HG03575 (cell line): ENCODE measurements around the gene TCF4.

Experiments
- ATAC-seq: cut with Tn5 transposase; IDR thresholded peaks from one replicate; pipeline ENCODE4 v1.9.1; 2021; ENCODE audit not compliant: unreplicated experiment, insufficient number of reproducible peaks, low FRiP score; ENCODE audit errors: extremely low read depth

TCF4 gene

DNA sequence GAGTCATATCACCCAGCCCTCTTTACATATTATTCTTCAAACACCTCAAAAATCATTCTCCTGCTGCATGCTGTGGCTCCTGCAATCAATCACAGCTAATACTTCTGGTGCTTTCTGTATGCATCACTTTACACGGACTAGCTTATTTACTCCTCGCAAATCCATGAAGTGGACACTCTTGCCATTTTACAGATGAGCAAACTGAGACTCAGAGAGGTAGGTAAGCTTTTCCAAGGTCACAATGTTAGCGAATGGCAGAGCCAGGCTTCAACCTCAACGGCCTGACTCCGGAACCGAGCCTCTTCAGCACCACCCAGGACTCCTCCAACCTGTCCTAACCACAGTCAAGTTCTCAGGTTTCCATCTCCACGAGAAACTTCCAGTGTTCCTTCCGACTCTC is 36.8 kb downstream of the TCF4 start:
- ATAC-seq = no peak

DNA sequence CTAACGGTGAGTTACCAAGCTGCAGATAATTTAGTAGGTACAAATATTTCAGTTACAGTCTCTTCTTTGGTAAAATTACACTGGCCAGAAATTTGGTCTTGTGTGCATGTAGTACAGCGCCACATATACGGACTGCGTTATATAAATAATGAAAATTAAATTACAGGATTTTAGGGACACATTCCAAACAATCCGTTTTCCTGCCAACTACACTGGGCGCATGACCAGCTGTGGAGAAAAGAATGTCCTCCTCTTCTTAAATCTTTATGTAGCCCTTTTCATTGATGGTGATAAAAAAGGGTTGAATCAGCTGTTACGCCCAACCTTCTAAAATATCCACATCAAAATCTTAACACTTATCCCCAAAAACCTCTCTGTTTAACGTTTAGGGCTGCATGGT is 37.5 kb downstream of the TCF4 start:
- ATAC-seq = no peak

DNA sequence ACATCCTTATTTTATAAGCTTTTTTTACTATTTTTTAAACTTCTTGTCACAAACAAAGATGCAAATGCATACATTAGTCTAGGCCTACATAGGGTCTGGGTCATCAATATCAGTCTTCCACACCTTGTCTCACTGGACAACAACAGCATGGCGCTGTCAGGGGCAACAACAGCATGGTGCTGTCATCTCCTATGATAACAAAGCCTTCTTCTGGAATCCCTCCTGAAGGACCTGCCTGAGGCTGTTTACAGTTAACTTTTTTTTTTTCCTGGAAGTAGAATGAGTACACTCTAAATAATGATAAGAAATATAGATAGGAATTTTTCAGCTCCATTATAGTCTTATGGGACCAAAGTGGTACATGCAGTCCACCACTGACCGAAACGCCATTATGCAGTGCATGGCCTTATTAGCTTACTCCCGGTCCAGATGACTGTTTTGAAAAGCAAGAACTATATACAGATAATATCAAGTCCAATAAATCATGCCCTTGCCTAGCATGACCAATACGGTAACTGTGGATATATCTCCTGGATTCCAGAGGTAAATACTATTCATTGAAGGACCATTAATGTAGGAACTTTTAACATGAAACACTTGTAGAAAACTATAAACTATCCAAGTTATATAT is 38.4 kb downstream of the TCF4 start:
- ATAC-seq = no peak

GRCh38 chr18:55547705-55548056 is 40.3 kb downstream of the TCF4 start:
- ATAC-seq = no peak

GRCh38 chr18:55546851-55547704 is 40.9 kb downstream of the TCF4 start:
- no peak for ATAC-seq

DNA sequence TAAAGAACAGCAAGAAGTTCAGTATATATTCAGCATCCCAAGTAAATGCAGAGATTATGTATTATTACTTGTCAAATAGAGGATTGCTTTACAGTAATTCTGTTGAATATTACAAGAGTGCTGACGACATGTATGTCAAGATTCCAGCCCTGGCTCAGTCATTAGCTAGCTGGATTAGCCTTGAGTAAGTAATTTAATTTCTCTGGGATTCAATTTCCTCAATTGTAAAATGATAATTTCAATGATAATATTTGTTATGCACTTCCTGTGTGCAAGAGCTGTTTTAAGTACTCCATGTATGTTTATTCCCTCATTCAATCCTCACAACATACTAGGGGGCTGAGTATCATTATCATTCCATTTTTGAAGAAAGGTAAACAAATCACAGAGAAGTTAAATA is 44.0 kb downstream of the TCF4 start:
- no peak for ATAC-seq

GRCh38 chr18:55543130-55543704 is 44.8 kb downstream of the TCF4 start:
- no peak for ATAC-seq

DNA sequence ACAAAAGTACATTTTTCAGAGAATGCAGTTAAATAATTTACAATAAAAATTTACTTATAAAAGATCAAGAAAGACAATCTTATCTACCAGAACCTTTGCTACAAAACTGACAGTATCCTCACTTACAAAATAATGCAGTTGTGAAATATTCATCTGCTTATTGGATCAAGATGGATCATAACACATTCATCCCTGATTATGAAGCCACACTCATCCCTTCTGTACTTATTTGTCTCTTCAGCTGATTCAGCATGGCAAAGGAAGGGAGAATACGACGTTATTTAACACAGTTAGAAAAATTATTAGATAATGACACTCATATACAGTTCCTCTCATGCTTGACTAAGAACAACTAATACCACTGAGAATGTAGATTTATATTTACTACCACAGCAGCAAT is 46.4 kb downstream of the TCF4 start:
- ATAC-seq = no peak

- no peak for ATAC-seq
Measured at GRCh38 chr18:55539240-55539639, 48.8 kb downstream of the TCF4 start.

DNA sequence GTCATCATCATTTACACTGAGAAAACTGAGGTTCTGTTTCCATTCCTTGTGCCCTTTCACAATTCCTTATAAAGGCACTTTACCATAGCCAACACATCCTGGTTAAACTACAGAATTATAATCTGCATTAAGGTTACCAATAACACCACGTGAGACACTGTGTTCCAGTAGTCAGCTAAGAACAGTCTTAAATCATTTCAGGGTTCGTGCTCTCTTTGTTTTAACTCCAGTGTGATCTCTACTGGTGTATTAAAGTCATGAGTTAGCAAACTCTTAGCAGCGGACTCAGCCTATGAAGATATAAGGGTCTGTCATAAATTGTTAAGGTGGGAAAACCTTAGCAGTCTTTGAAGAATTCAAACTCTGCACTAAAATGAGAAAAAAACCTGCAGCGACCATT is 53.0 kb downstream of the TCF4 start:
- ATAC-seq = no peak

DNA sequence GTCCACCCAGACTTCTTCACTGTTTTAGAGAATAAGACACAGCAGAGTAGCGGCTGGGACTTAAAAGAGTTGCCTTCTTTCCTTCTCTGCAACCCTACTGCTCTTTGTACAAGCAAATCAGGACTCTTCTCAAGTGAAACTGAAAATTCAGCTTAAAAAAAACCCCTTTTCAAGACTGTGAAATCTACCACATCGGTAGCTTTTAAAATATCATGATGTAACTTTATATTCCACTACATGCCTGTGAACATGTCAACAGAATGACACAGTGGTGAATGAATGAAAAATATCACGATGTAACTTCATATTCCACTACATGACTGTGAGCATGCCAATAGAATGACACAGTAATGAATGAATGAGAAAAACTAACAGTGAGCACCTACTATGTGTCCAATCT is 53.4 kb downstream of the TCF4 start:
- ATAC-seq = no peak

DNA sequence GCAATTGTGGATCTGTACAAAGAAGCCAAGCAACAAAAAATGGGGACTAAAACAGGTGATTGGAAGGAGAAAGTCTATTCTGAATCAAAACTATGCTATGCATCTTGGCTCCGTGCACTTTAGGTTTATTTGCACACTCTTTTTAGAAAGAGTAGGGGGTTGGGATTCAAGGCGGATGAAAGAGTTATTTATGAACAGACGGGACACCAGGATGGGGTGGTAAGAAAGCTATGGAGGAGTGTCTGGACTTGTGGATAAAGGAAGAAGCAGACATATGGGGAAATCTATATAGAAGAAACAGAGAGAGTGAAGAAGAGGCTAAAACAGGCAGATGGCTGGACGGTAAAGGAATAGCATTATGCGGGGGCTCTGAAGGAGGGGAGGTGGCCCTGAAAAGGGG is 57.8 kb downstream of the TCF4 start:
- no peak for ATAC-seq

GRCh38 chr18:55529581-55529980 is 58.4 kb downstream of the TCF4 start:
- ATAC-seq = no peak

GRCh38 chr18:55525845-55526244 is 62.1 kb downstream of the TCF4 start:
- no peak for ATAC-seq

- no peak for ATAC-seq
Measured at GRCh38 chr18:55524353-55525073, 63.5 kb downstream of the TCF4 start.

DNA sequence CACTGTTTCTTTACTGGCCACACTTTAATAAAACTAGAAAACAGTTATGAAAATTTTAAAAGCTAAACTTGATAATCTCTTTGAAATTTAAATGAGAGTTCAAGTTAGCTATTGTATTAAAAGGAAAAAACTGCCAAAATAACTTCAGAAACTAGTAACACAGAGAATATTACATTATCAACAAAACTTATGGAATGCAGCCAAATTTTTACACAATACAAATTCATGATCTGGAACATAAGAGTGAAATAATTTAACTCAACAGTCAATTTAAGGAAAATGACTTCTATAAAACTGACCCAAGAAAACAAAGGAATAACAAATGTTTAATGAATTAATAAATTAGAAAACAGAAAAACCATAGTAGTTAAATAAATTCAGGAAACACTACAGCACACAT is 65.0 kb downstream of the TCF4 start:
- no peak for ATAC-seq

GRCh38 chr18:55522011-55522410 is 66.0 kb downstream of the TCF4 start:
- no peak for ATAC-seq

DNA sequence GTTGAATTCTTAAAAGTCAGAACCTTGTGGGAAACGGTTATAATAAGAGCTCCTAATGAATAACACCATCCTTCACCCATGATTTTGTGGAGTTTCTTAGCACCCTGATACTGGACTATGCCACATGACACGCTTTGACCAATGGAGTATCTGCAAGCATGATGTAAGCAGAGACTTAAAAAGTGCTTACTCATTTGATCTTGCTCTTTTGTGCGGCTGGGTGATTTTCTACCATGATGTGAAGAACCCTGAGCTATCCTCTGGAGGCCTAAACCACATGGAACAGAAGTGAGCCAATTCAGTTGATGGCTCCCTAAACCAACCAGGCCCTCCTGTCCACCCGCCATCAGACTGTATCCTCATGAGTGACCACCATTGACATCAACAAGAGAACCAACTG is 70.9 kb downstream of the TCF4 start:
- no peak for ATAC-seq

DNA sequence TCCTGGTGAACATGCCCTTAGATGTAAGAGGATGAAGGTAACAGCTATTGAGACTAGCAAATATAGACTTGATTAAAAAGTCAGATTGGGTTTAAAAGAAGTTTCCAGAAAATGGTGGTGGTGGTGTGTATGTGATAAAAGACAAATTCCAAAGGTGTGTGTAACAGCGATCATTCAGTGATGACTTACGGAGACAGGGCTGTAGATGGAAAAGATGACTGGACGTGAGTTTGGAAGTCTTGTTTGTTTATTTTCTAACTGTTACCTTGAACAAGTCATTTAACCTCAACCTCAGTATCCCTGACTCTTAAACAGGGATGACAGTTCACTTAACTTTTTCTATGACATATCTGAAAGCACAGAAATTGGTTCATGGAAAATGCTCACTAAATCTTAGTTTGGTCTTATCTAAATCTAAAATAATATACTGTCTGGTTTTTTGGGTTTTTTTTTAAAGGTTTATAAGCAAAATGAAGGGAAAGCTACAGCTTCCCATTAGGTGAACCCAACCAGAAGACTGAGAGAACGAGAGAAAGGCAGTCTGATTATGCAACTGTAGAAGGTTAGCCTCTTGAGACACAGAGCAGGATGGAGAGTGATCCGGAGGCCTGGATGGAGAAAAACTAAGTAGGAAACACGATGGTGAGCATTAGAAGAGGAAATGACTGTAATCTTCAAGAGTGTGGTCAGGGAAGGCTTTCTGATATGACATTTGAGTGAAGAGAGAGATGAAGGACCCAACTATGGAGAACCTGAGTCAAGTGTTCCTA is 71.9 kb downstream of the TCF4 start:
- ATAC-seq = no peak
